Ascending aorta (tissue), 2 donors: Measurements from ENCODE around the gene MAPK10. TPM values are rescaled to one million over a fixed set of nuclear protein-coding genes. Genes with fewer than 3 reads are reported as not detected.
A peak's percentile ranks its signal among the peaks of the same experiment; 100 is the strongest.

Experiments used
- DNase-seq, 2 donors: peaks; one replicate each; pipeline ENCODE4 v3.0.0-alpha.2; 2019; ENCODE audit warnings: low spot score in 2 of 2
- H3K27ac ChIP-seq, 2 donors: fragments of 200-600 bp; sonication (generic); one replicate each; pipeline ENCODE4 v1.5.1; 2016 to 2017; ENCODE audit warnings: mild to moderate bottlenecking in 1 of 2
- H3K27me3 ChIP-seq: fragments of 200-600 bp; sonication (generic); one replicate; pipeline ENCODE4 v1.5.1; 2017
- H3K36me3 ChIP-seq, 2 donors: fragments of 200-600 bp; sonication (generic); one replicate each; pipeline ENCODE4 v1.5.1; 2016
- H3K4me1 ChIP-seq, 2 donors: fragments of 200-600 bp; sonication (generic); one replicate each; pipeline ENCODE4 v1.5.1; 2016 to 2017; ENCODE audit warnings: mild to moderate bottlenecking in 1 of 2
- H3K4me3 ChIP-seq, 2 donors: fragments of 200-600 bp; sonication (generic); one replicate each; pipeline ENCODE4 v1.5.1; 2016 to 2017; ENCODE audit warnings: mild to moderate bottlenecking in 1 of 2
- H3K9me3 ChIP-seq, 2 donors: fragments of 200-600 bp; sonication (generic); one replicate each; pipeline ENCODE4 v1.5.1; 2016
- CTCF ChIP-seq, 3 experiments: fragments of 200-600 bp in 2 of 3; fragments of 450-650 bp in 1 of 3; sonication (generic) in 2 of 3; IDR thresholded peaks; one replicate each; pipeline ENCODE4 v1.5.1; 2016 to 2019; ENCODE audit warnings: antibody characterized with exemption in 3 of 3, mild to moderate bottlenecking in 1 of 3, moderate library complexity in 1 of 3
- intact Hi-C: fragments of 100-400 bp; cut with DNase I; formaldehyde crosslinking; loops from one replicate; pipeline ENCODE4 v1.15.1; 2023
- total RNA-seq: library from RNA; depleted of rRNA; stranded (reverse); fragments of >200 nt; gene quantifications from one replicate; pipeline ENCODE4 v1.1.0, GENCODE V29; 2016

MAPK10 gene
- total RNA-seq, 1 donor from 2014 or later: 9.3 TPM

- no peak for DNase-seq
- TF ChIP-seq CTCF (IDR thresholded peaks at IDR 0.05): no peak
- intact Hi-C loops: no loop called here
Observed at GRCh38 chr4:85961887-85962286, 398.0 kb downstream of the MAPK10 start.

GRCh38 chr4:85956293-85956945 is 403.4 kb downstream of the MAPK10 start:
- intact Hi-C loops: loop anchor here (5.0 kb wide), 1 partner anchor 84 kb away; no protein-coding TSS in a partner anchor
- Histone ChIP-seq H3K9me3 (no peaks in the 10 kb centered on the region), H3K36me3 (no peaks in the 10 kb centered on the region), H3K4me1 (no peaks in the 10 kb centered on the region), H3K27ac (no peak overlapping the region), H3K27me3 (no peaks in the 10 kb centered on the region), H3K4me3 (no peak overlapping the region)
- TF ChIP-seq CTCF (IDR thresholded peaks at IDR 0.05): no peak
- no peak for DNase-seq

More at GRCh38 chr4:85961887-85962286, 398.0 kb downstream of the MAPK10 start:
- no peaks in the 10 kb centered on the region for H3K27me3 ChIP-seq
- H3K9me3 ChIP-seq: no peaks in the 10 kb centered on the region
- no peaks in the 10 kb centered on the region for H3K4me1 ChIP-seq
- no peak overlapping the region for H3K27ac ChIP-seq
- H3K4me3 ChIP-seq: no peak overlapping the region
- no peaks in the 10 kb centered on the region for H3K36me3 ChIP-seq

GRCh38 chr4:85955620-85956292 is 404.1 kb downstream of the MAPK10 start:
- intact Hi-C loops: loop anchor here (5.0 kb wide), 1 partner anchor 83 kb away; no protein-coding TSS in a partner anchor
- Histone ChIP-seq H3K4me3 (no peak overlapping the region), H3K9me3 (no peaks in the 10 kb centered on the region), H3K27me3 (no peaks in the 10 kb centered on the region), H3K27ac (no peak overlapping the region), H3K36me3 (no peaks in the 10 kb centered on the region), H3K4me1 (no peaks in the 10 kb centered on the region)
- DNase-seq: no peak
- no peak for TF ChIP-seq CTCF (IDR thresholded peaks at IDR 0.05)

GRCh38 chr4:85953651-85954018 is 406.2 kb downstream of the MAPK10 start:
- no peaks in the 10 kb centered on the region for H3K4me1 ChIP-seq
- no peaks in the 10 kb centered on the region for H3K27me3 ChIP-seq
- intact Hi-C loops: no loop called here
- no peak for TF ChIP-seq CTCF (IDR thresholded peaks at IDR 0.05)
- H3K36me3 ChIP-seq: no peaks in the 10 kb centered on the region
- H3K9me3 ChIP-seq: no peaks in the 10 kb centered on the region
- DNase-seq: no peak
- no peak overlapping the region for H3K4me3 ChIP-seq
- H3K27ac ChIP-seq: no peak overlapping the region

GRCh38 chr4:85952972-85953650 is 406.7 kb downstream of the MAPK10 start:
- Histone ChIP-seq H3K27ac (peak overlapping the region in 1 of 2 donors; percentile 33), H3K36me3 (no peaks in the 10 kb centered on the region), H3K4me1 (no peaks in the 10 kb centered on the region), H3K27me3 (no peaks in the 10 kb centered on the region), H3K9me3 (no peaks in the 10 kb centered on the region), H3K4me3 (no peak overlapping the region)
- intact Hi-C loops: no loop called here
- no peak for TF ChIP-seq CTCF (IDR thresholded peaks at IDR 0.05)
- no peak for DNase-seq
